AG09309 (cell line): Measurements from ENCODE around the gene UST.
A peak's percentile ranks its signal among the peaks of the same experiment; 100 is the strongest.

Experiments used
- DNase-seq: peaks from one replicate; pipeline ENCODE4 v3.0.0-alpha.2; 2010; ENCODE audit warnings: low read depth
- H3K4me3 ChIP-seq: 2 replicates; pipeline ENCODE4 v1.5.1; 2011; ENCODE audit warnings: mild to moderate bottlenecking, low read depth, low read length, moderate library complexity; ENCODE audit not compliant: control insufficient read depth
- TF ChIP-seq, protein P1 (sequence below): IDR thresholded peaks from 2 replicates; pipeline ENCODE4 v1.5.1; 2011; ENCODE audit warnings: mild to moderate bottlenecking, low read depth, low read length, inconsistent platforms; ENCODE audit not compliant: insufficient read depth, control insufficient read depth; ENCODE audit errors: missing control alignments

Gene UST

DNA sequence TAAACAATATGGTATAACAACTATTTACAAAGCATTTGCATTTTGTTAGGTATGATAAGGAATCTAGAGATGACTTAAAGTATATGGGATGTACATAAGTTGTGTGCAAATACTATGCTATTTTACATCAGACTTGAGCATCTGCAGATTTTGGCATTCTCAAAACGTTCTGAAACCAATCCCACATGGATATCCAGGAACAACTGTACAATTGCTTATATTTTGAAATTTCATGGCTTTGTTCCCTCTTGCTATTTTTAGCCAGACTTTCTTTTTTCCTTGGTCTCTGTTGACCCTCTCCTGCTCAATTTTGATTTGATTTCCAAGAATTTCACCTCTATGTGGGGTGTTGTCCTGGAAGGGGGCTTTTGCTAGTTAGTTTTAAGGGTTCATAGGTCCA lies 32.9 kb upstream of the UST start:
- TF ChIP-seq, protein P1, sequence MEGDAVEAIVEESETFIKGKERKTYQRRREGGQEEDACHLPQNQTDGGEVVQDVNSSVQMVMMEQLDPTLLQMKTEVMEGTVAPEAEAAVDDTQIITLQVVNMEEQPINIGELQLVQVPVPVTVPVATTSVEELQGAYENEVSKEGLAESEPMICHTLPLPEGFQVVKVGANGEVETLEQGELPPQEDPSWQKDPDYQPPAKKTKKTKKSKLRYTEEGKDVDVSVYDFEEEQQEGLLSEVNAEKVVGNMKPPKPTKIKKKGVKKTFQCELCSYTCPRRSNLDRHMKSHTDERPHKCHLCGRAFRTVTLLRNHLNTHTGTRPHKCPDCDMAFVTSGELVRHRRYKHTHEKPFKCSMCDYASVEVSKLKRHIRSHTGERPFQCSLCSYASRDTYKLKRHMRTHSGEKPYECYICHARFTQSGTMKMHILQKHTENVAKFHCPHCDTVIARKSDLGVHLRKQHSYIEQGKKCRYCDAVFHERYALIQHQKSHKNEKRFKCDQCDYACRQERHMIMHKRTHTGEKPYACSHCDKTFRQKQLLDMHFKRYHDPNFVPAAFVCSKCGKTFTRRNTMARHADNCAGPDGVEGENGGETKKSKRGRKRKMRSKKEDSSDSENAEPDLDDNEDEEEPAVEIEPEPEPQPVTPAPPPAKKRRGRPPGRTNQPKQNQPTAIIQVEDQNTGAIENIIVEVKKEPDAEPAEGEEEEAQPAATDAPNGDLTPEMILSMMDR = no peak
- DNase-seq = no peak
- no peak overlapping the region for H3K4me3 ChIP-seq

GRCh38 chr6:148716811-148717210 lies 30.0 kb upstream of the UST start:
- TF ChIP-seq, protein P1 = no peak
- no peak for DNase-seq
- no peak overlapping the region for H3K4me3 ChIP-seq

DNA sequence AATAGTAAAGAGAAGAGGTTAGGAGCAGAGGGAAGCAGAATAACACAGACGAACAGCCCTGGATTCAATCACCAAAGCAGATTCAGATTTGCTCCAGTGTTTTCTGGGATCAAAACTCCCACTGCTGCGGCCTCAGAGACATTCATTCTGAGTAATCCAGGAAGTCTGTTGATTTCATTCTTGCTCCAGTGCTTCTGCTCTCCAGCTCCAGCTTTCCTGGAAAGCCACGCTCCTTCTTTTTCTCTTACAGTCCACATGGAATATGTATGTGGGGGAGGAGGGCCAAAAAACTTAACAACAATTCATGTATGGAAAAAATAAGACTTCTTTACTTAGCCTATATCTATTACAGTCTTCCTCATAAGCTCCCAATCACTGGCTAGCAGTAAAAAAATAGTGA lies 26.4 kb upstream of the UST start:
- DNase-seq = no peak
- TF ChIP-seq, protein P1 = no peak
- no peak overlapping the region for H3K4me3 ChIP-seq

- no peak for DNase-seq
- TF ChIP-seq, protein P1 = no peak
- no peak overlapping the region for H3K4me3 ChIP-seq
Measured at GRCh38 chr6:148720897-148721296, 25.9 kb upstream of the UST start.

DNA sequence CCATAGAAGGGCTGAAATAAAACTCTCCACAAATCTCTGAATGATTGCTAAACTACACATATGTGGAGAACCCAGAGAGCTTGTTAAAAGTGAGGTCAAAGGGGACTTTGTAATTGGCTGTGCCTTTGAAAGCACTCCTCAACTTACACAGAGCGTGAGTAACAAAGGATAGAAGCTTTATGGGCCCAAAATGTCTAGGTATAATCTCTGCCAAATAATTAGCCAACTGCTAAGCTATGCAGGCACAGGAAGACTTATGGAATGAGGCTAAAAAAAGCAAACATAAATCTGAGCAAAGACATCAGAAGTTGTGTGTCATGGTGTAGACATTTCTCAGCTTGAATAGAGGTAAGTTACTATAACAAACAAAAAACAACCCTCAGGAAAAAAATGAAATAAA lies 23.3 kb upstream of the UST start:
- no peak overlapping the region for H3K4me3 ChIP-seq
- DNase-seq = peak; percentile 96
- TF ChIP-seq, protein P1 = no peak

- no peak overlapping the region for H3K4me3 ChIP-seq
- TF ChIP-seq, protein P1 = no peak
- no peak for DNase-seq
Measured at GRCh38 chr6:148724428-148724827, 22.4 kb upstream of the UST start.

GRCh38 chr6:148727104-148727503 lies 19.7 kb upstream of the UST start:
- no peak overlapping the region for H3K4me3 ChIP-seq
- no peak for DNase-seq
- TF ChIP-seq, protein P1 = no peak
